Right lobe of liver (tissue), 6 donors: Measurements from ENCODE around the gene C19orf38. TPM values are rescaled to one million over a fixed set of nuclear protein-coding genes. Genes with fewer than 3 reads are reported as not detected.
A peak's percentile ranks its signal among the peaks of the same experiment; 100 is the strongest.

Experiments
- ATAC-seq, 4 donors: fragments of 200-7000 bp; cut with Tn5 transposase; one replicate each; pipeline ENCODE4 v1.9.1; 2020; ENCODE audit warnings: mild to moderate bottlenecking in 4 of 4, moderate library complexity in 4 of 4
- DNase-seq, 3 donors: peaks; one replicate each; pipeline ENCODE4 v3.0.0-alpha.2; 2020
- H3K27ac ChIP-seq, 3 donors: fragments of 200-600 bp; one replicate each; pipeline ENCODE4 v1.8.0; 2022
- H3K27me3 ChIP-seq, 2 donors: fragments of 200-600 bp; one replicate each; pipeline ENCODE4 v1.8.0; 2022
- H3K36me3 ChIP-seq, 4 donors: fragments of 200-600 bp; sonication (generic) in 1 of 4; one replicate each; pipeline versions ENCODE4 v1.5.1 to v1.8.0; 2017 to 2022; ENCODE audit warnings: control low read depth in 1 of 4
- H3K4me1 ChIP-seq, 4 donors: fragments of 200-600 bp; sonication (generic) in 1 of 4; one replicate each; pipeline versions ENCODE4 v1.5.1 to v1.8.0; 2017 to 2022; ENCODE audit warnings: control low read depth in 1 of 4
- H3K4me3 ChIP-seq, 3 donors: fragments of 200-600 bp; one replicate each; pipeline ENCODE4 v1.8.0; 2022
- H3K9me3 ChIP-seq, 4 donors: fragments of 200-600 bp; sonication (generic) in 1 of 4; one replicate each; pipeline versions ENCODE4 v1.5.1 to v1.8.0; 2017 to 2022; ENCODE audit warnings: control low read depth in 1 of 4
- CTCF ChIP-seq, 4 donors: fragments of 200-600 bp in 3 of 4; fragments of 450-650 bp in 1 of 4; IDR thresholded peaks; one replicate each; pipeline versions ENCODE4 v1.5.1 to v1.8.0; 2016 to 2022; ENCODE audit warnings: antibody characterized with exemption in 4 of 4, mild to moderate bottlenecking in 2 of 4
- POLR2A ChIP-seq: fragments of 450-650 bp; IDR thresholded peaks from one replicate; pipeline ENCODE4 v1.6.1; 2017; ENCODE audit warnings: antibody characterized with exemption, mild to moderate bottlenecking
- WGBS: methylation state at CpG from one replicate; pipeline ENCODE4 v1.1.6; 2018; ENCODE audit warnings: low coverage, low lambda C conversion rate; ENCODE audit not compliant: insufficient coverage; ENCODE audit errors: missing lambda C conversion rate; 5-methylcytosine and 5-hydroxymethylcytosine counted together
- intact Hi-C, 2 donors: fragments of 100-400 bp; cut with DNase I; formaldehyde crosslinking; loops; one replicate each; pipeline versions ENCODE4 v1.11.2 to v1.14.1; 2022
- total RNA-seq, 6 experiments: library from RNA; depleted of rRNA in 2 of 6; stranded (reverse); fragments of >200 nt in 2 of 6; fragmentation: NEBNext Ultra II Directional in 3 of 6; extraction: Animal tissue kit (Norgen Biotek cat#: 25700) in 3 of 6; gene quantifications; one replicate each; pipeline versions ENCODE4 v1.1.0 to v1.2.4, GENCODE V29; 2016 to 2023
- donor health status: DM: no; HTN: yes; CAD: no.
- donor health status: DM: no; HTN: no; CAD: no.
- donor health status: DM: no; HTN: no; CAD: no.
- donor health status: DM: no; HTN: yes; CAD: no.
- donor health status: DM: no; HTN: yes; CAD: no.

C19orf38 gene
- total RNA-seq, 6 experiments from 2014 or later, result 0.58 to 2.7 (median 1.4) TPM

- intact Hi-C loops, result loop anchor here (5.0 to 10.0 kb wide), 2 partner anchors 51 to 54 kb away; partner anchors contain the start of genes TIMM29 (in 1 of the 2) and YIPF2 (in 1 of the 2)
- WGBS, result 0% methylated on average over 7 of the region's 99 CpGs
- H3K36me3 ChIP-seq, result no peaks in the 10 kb centered on the region
- H3K27me3 ChIP-seq, result no peaks in the 10 kb centered on the region
- peak; percentile 100 for DNase-seq
- H3K27ac ChIP-seq, result peak within 1 kb of the TSS in 2 of 3 donors; percentile 51 to 67
- H3K4me3 ChIP-seq, result peak within 1 kb of the TSS; percentile 65 to 74 (median 67)
- H3K9me3 ChIP-seq, result no peaks in the 10 kb centered on the region
- H3K4me1 ChIP-seq, result peaks cover 0 to 8% (median 0%) of the 10 kb centered on the region in 4 donors
- peak; percentile 88 to 96 (median 93) for ATAC-seq
- peak; percentile 51 to 97 (median 68) for TF ChIP-seq CTCF (IDR thresholded peaks at IDR 0.05)
- no peak for TF ChIP-seq POLR2A
Measured at GRCh38 chr19:10870955-10871603, 22.9 kb downstream of the C19orf38 start, which contains the start of gene CARM1. Gene CARM1 (plus strand): TSS chr19:10871553. CDS start chr19:10871703, 150 bp downstream.

GRCh38 chr19:10871711-10872545 lies 23.7 kb downstream of the C19orf38 start:
- ATAC-seq, result no peak
- H3K4me1 ChIP-seq, result peaks cover 0 to 8% (median 0%) of the 10 kb centered on the region in 4 donors
- no peaks in the 10 kb centered on the region for H3K27me3 ChIP-seq
- H3K4me3 ChIP-seq, result peak overlapping the region; percentile 65 to 74 (median 67)
- no peaks in the 10 kb centered on the region for H3K9me3 ChIP-seq
- DNase-seq, result peak; percentile 63 to 73 (median 71)
- intact Hi-C loops, result loop anchor here (5.0 to 10.0 kb wide), 2 partner anchors 50 to 53 kb away; partner anchors contain the start of genes TIMM29 (in 1 of the 2) and YIPF2 (in 1 of the 2)
- 0% methylated on average over 14 of the region's 90 CpGs for WGBS
- TF ChIP-seq CTCF (IDR thresholded peaks at IDR 0.05) (no peak), POLR2A (no peak)
- no peaks in the 10 kb centered on the region for H3K36me3 ChIP-seq
- H3K27ac ChIP-seq, result peak overlapping the region in 2 of 3 donors; percentile 49 to 67

GRCh38 chr19:10872546-10873107 lies 24.4 kb downstream of the C19orf38 start:
- intact Hi-C loops, result loop anchor here (5.0 to 10.0 kb wide), 2 partner anchors 50 to 52 kb away; partner anchors contain the start of genes TIMM29 (in 1 of the 2) and YIPF2 (in 1 of the 2)
- WGBS, result 27% methylated on average over 15 of the region's 16 CpGs
- Histone ChIP-seq H3K36me3 (no peaks in the 10 kb centered on the region), H3K27ac (peak overlapping the region in 1 of 3 donors; percentile 67), H3K9me3 (no peaks in the 10 kb centered on the region), H3K4me3 (peak overlapping the region; percentile 65 to 74 (median 67)), H3K4me1 (peaks cover 0 to 14% (median 0%) of the 10 kb centered on the region in 4 donors), H3K27me3 (no peaks in the 10 kb centered on the region)
- no peak for DNase-seq
- no peak for ATAC-seq
- TF ChIP-seq CTCF (IDR thresholded peaks at IDR 0.05) (no peak), POLR2A (no peak)

GRCh38 chr19:10874024-10874423 lies 25.8 kb downstream of the C19orf38 start:
- intact Hi-C loops, result loop anchor here (5.0 to 10.0 kb wide), 2 partner anchors 48 to 51 kb away; partner anchors contain the start of genes TIMM29 (in 1 of the 2) and YIPF2 (in 1 of the 2)
- ATAC-seq, result no peak
- WGBS, result 45% methylated on average over 1 of the region's 1 CpG
- no peak overlapping the region for H3K27ac ChIP-seq
- no peaks in the 10 kb centered on the region for H3K36me3 ChIP-seq
- TF ChIP-seq POLR2A (no peak), CTCF (IDR thresholded peaks at IDR 0.05) (no peak)
- H3K4me1 ChIP-seq, result peaks cover 0 to 14% (median 5%) of the 10 kb centered on the region in 4 donors
- no peak overlapping the region for H3K4me3 ChIP-seq
- DNase-seq, result no peak
- no peaks in the 10 kb centered on the region for H3K27me3 ChIP-seq
- H3K9me3 ChIP-seq, result no peaks in the 10 kb centered on the region
